SK-N-SH treated with all-trans-retinoic acid at 6 μM for 48 hours (cell line): ENCODE results near the gene TRABD2A.
A peak's percentile ranks its signal among the peaks of the same experiment; 100 is the strongest.

Experiments used
- ATAC-seq: fragments of 200-7000 bp; cut with Tn5 transposase; 3 replicates; pipeline ENCODE4 v1.9.1; 2020; ENCODE audit warnings: mild to moderate bottlenecking, moderate library complexity
- ARNTL ChIP-seq: fragments of 450-650 bp; formaldehyde crosslinking; IDR thresholded peaks from 2 replicates; pipeline ENCODE4 v1.5.0; 2020; ENCODE audit warnings: low read depth, mild to moderate bottlenecking, moderate library complexity, borderline replicate concordance
- CSRNP3 ChIP-seq: fragments of 250-450 bp; sonication (Bioruptor Pico); IDR thresholded peaks from 2 replicates; pipeline ENCODE4 v1.5.1; 2021; ENCODE audit warnings: mild to moderate bottlenecking, moderate library complexity
- ESRRG ChIP-seq: fragments of 250-450 bp; sonication (Bioruptor Pico); IDR thresholded peaks from 2 replicates; pipeline ENCODE4 v1.6.1; 2021; ENCODE audit warnings: mild to moderate bottlenecking
- ISL1 ChIP-seq: fragments of 250-450 bp; sonication (Bioruptor Pico); IDR thresholded peaks from 2 replicates; pipeline ENCODE4 v2.1.2; 2022; ENCODE audit warnings: mild to moderate bottlenecking, moderate library complexity
- POU6F1 ChIP-seq: fragments of 250-450 bp; sonication (Bioruptor Pico); IDR thresholded peaks from 2 replicates; pipeline ENCODE4 v1.8.0; 2021; ENCODE audit warnings: low read depth, mild to moderate bottlenecking, moderate library complexity, borderline replicate concordance
- PPARA ChIP-seq: fragments of 250-450 bp; sonication (Bioruptor Pico); IDR thresholded peaks from 2 replicates; pipeline ENCODE4 v1.5.0; 2020; ENCODE audit warnings: mild to moderate bottlenecking, borderline replicate concordance
- RARB ChIP-seq: fragments of 250-450 bp; sonication (Bioruptor Pico); IDR thresholded peaks from 2 replicates; pipeline ENCODE4 v1.8.0; 2021; ENCODE audit warnings: mild to moderate bottlenecking, moderate library complexity
- SNAI2 ChIP-seq: fragments of 250-450 bp; sonication (Bioruptor Pico); IDR thresholded peaks from 2 replicates; pipeline ENCODE4 v1.5.0; 2020; ENCODE audit warnings: mild to moderate bottlenecking, moderate library complexity
- TCF4 ChIP-seq: fragments of 250-450 bp; sonication (Bioruptor Pico); IDR thresholded peaks from 2 replicates; pipeline ENCODE4 v1.8.0; 2021; ENCODE audit warnings: mild to moderate bottlenecking, moderate library complexity, borderline replicate concordance
- TOX ChIP-seq: fragments of 250-450 bp; sonication (Bioruptor Pico); IDR thresholded peaks from 2 replicates; pipeline ENCODE4 v1.8.0; 2021; ENCODE audit warnings: mild to moderate bottlenecking, moderate library complexity, borderline replicate concordance
- ZC3H10 ChIP-seq: fragments of 250-450 bp; sonication (Bioruptor Pico); IDR thresholded peaks from 2 replicates; pipeline ENCODE4 v1.5.1; 2021; ENCODE audit warnings: mild to moderate bottlenecking, moderate library complexity
- ZFP30 ChIP-seq: fragments of 450-650 bp; formaldehyde crosslinking; IDR thresholded peaks from 2 replicates; pipeline ENCODE4 v1.5.0; 2022; ENCODE audit warnings: mild to moderate bottlenecking, moderate library complexity
- ZNF565 ChIP-seq: fragments of 450-650 bp; formaldehyde crosslinking; conservative IDR thresholded peaks from 2 replicates; pipeline ENCODE4 v1.5.0; 2020; ENCODE audit warnings: low read depth, mild to moderate bottlenecking, moderate library complexity
- ZNF70 ChIP-seq: fragments of 450-650 bp; formaldehyde crosslinking; IDR thresholded peaks from 2 replicates; pipeline ENCODE4 v1.5.0; 2020; ENCODE audit warnings: mild to moderate bottlenecking, moderate library complexity
- ZNF8 ChIP-seq: fragments of 450-650 bp; formaldehyde crosslinking; IDR thresholded peaks from 2 replicates; pipeline ENCODE4 v1.5.0; 2020; ENCODE audit warnings: mild to moderate bottlenecking, moderate library complexity
- TF ChIP-seq, protein P1 (sequence below): fragments of 250-450 bp; sonication (Bioruptor Pico); IDR thresholded peaks from 2 replicates; pipeline ENCODE4 v1.8.0; 2020; ENCODE audit warnings: mild to moderate bottlenecking, moderate library complexity, borderline replicate concordance
- TF ChIP-seq, protein P2 (sequence below): fragments of 250-450 bp; sonication (Bioruptor Pico); IDR thresholded peaks from 2 replicates; pipeline ENCODE4 v1.5.1; 2020; ENCODE audit warnings: low read depth, mild to moderate bottlenecking, moderate library complexity
- TF ChIP-seq, protein P3 (sequence below): fragments of 250-450 bp; sonication (Bioruptor Pico); IDR thresholded peaks from 2 replicates; pipeline ENCODE4 v1.5.0; 2020; ENCODE audit warnings: mild to moderate bottlenecking, moderate library complexity

TRABD2A gene

DNA sequence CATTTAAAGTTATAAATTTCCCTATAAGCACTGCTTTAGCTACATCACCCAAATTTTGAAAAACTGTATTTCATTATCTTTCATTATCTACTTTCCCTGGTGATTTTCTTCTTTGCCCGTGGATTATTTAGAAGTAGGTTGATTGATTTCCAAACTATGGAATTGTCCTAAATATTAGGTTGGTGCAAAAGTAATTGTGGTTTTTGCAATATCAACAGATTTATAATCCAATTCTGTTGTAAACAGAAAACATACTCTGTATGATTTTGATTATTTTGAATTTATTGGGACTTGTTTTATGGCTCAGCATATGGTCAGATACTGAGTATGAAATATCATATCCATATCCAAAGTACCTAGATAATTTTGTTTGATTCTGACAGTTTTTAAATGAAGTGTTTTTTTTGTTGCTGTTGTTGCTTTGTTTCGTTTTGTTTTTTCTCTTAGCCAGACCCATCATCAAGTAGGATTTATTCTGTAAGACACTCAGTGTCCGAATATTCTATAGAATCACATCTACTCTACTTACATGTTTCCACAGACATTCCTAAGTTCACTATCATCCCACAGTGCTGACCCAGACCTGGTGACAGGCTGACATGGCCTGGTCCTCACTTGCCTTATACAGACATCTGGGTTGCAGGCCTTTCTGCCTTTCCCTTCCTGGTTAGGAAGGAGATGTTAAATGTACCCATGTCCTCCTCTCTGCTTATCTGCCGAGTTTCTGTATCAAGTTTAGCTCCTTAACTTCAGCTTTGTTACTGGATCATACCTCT, 2.1 kb upstream of the TRABD2A start (continued):
- TF ChIP-seq, protein P1, sequence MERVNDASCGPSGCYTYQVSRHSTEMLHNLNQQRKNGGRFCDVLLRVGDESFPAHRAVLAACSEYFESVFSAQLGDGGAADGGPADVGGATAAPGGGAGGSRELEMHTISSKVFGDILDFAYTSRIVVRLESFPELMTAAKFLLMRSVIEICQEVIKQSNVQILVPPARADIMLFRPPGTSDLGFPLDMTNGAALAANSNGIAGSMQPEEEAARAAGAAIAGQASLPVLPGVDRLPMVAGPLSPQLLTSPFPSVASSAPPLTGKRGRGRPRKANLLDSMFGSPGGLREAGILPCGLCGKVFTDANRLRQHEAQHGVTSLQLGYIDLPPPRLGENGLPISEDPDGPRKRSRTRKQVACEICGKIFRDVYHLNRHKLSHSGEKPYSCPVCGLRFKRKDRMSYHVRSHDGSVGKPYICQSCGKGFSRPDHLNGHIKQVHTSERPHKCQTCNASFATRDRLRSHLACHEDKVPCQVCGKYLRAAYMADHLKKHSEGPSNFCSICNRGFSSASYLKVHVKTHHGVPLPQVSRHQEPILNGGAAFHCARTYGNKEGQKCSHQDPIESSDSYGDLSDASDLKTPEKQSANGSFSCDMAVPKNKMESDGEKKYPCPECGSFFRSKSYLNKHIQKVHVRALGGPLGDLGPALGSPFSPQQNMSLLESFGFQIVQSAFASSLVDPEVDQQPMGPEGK: no peak
- TF ChIP-seq ISL1 (no peak), TOX (CRISPR knock-in tag) (no peak), ZNF70 (CRISPR knock-in tag) (no peak)

- peak; percentile 13 for ATAC-seq
- TF ChIP-seq TOX (CRISPR knock-in tag) (no peak), CSRNP3 (CRISPR knock-in tag) (no peak), ZFP30 (CRISPR knock-in tag) (no peak), POU6F1 (CRISPR knock-in tag) (no peak), ARNTL (no peak), TCF4 (CRISPR knock-in tag) (no peak)
- TF ChIP-seq, protein P1: no peak
- TF ChIP-seq, protein P2, sequence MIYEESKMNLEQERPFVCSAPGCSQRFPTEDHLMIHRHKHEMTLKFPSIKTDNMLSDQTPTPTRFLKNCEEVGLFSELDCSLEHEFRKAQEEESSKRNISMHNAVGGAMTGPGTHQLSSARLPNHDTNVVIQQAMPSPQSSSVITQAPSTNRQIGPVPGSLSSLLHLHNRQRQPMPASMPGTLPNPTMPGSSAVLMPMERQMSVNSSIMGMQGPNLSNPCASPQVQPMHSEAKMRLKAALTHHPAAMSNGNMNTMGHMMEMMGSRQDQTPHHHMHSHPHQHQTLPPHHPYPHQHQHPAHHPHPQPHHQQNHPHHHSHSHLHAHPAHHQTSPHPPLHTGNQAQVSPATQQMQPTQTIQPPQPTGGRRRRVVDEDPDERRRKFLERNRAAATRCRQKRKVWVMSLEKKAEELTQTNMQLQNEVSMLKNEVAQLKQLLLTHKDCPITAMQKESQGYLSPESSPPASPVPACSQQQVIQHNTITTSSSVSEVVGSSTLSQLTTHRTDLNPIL (CRISPR knock-in tag): no peak
These were observed 1.5 kb upstream of the TRABD2A start for GRCh38 chr2:84882414-84882738.

DNA sequence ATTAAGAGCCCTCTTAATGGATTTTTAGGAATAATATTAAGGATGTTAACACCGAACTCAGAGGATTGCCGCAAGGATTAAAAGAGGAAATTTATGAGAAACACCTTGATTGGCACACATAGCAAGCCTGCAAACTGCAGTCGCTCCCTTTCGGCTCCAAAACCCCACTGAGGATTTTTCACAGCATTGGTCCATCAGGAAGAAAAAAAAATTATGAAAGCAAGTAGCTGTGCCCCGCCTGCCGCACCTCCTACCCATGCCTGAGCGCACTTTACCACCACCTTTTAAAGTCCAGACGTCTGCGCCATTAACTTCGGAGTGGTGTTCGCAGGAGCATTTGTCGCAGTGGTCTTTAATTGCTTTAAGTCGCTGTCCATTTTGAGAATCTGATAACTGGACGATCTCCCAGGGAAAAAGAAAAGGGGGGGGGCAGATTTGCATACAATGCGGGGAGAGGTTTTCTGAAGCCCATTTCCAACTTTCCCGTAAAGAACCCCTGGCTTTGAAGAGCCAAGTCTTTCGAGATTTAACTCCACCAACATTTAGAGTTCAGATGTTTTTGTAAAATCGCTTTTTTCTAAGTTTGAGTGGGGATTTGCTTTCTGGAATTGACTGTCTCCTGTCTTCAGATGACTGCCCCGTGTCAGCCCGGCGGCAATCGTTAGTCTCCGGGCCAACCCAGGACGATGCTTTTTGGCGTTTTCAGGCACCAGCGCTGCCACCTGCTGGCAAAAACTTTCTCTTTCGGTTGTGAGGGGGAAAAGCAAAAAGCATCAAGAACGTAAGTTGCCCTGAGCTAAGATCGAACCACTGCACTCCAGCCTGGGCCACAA, 913 bp upstream of the TRABD2A start:
- peak; percentile 86 for ATAC-seq
- TF ChIP-seq ZC3H10 (CRISPR knock-in tag) (no peak), TOX (CRISPR knock-in tag) (no peak), POU6F1 (CRISPR knock-in tag) (no peak), TCF4 (CRISPR knock-in tag) (no peak), ZFP30 (CRISPR knock-in tag) (no peak), ISL1 (no peak), SNAI2 (CRISPR knock-in tag) (no peak), PPARA (no peak), ZNF8 (CRISPR knock-in tag) (no peak), ZNF565 (no peak), CSRNP3 (CRISPR knock-in tag) (no peak), ESRRG (CRISPR knock-in tag) (no peak), RARB (no peak)
- TF ChIP-seq, protein P1: no peak
- TF ChIP-seq, protein P3, sequence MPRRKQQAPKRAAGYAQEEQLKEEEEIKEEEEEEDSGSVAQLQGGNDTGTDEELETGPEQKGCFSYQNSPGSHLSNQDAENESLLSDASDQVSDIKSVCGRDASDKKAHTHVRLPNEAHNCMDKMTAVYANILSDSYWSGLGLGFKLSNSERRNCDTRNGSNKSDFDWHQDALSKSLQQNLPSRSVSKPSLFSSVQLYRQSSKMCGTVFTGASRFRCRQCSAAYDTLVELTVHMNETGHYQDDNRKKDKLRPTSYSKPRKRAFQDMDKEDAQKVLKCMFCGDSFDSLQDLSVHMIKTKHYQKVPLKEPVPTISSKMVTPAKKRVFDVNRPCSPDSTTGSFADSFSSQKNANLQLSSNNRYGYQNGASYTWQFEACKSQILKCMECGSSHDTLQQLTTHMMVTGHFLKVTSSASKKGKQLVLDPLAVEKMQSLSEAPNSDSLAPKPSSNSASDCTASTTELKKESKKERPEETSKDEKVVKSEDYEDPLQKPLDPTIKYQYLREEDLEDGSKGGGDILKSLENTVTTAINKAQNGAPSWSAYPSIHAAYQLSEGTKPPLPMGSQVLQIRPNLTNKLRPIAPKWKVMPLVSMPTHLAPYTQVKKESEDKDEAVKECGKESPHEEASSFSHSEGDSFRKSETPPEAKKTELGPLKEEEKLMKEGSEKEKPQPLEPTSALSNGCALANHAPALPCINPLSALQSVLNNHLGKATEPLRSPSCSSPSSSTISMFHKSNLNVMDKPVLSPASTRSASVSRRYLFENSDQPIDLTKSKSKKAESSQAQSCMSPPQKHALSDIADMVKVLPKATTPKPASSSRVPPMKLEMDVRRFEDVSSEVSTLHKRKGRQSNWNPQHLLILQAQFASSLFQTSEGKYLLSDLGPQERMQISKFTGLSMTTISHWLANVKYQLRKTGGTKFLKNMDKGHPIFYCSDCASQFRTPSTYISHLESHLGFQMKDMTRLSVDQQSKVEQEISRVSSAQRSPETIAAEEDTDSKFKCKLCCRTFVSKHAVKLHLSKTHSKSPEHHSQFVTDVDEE (CRISPR knock-in tag): no peak
